Midbrain (tissue), 1 donor: ENCODE measurements around the gene TRHDE.

Experiments
- DNase-seq: peaks from one replicate; lab custom pipeline; 2025; lab: John Stamatoyannopoulos, UW

TRHDE gene

GRCh38 chr12:72448089-72448488 is 175.9 kb downstream of the TRHDE start:
- DNase-seq: no peak

DNA sequence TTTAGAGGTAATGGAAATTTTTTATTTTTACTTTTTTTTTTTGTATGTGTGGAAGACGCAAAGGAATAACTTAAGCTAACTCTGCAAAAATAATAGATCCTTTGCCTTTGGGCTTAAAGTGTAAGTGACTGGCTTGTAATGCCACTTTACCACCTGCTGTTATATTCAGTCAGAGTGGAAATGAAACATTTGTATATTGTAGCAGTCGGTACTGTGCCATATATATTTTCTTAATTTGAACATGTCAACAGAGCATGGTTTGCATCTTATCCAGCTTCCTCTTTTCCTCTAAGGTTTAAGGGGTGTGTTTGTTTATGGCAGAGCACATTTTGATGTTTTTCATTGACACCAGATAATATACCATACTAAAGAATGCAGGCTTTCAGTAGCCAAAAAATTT is 176.6 kb downstream of the TRHDE start:
- no peak for DNase-seq

DNA sequence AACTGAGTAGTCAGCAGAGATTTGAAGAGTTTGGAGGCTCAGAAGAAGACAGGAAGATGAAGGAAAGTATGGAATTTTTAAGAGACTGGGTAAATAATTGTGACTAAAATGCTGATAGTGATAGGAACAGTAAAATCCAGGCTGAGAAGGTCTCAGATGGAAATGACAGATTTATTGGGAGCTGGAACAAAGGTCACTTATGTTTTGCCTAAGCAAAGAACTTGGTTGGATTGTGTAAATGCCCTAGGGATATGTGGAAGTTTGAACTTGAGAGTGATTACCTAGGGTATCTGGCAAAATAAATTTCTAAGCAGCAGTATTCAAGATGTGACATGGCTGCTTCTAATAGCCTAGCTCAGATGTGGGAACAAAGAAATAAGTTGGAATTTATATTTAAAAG is 180.9 kb downstream of the TRHDE start:
- no peak for DNase-seq

DNA sequence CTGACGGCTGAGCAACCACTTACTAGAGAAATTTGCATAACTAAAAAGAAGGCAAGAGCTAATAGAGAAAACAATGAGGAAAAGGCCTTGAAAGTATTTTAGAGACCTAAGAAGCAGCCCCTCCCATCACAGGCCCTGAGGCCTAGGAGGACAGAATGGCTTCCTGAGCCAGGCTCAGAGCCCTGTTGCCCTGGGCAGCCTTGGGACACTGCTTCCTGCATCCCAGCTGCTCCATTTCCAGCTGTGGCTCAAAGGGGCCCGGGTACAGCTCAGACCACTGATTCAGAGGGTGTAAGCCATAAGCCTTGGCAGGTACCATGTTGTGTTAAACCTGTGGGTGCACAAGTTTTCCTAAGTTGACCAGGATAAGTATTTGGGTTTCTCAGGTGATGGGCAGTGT is 181.4 kb downstream of the TRHDE start:
- no peak for DNase-seq

- no peak for DNase-seq
These were observed 192.3 kb downstream of the TRHDE start for GRCh38 chr12:72464471-72464870.

DNA sequence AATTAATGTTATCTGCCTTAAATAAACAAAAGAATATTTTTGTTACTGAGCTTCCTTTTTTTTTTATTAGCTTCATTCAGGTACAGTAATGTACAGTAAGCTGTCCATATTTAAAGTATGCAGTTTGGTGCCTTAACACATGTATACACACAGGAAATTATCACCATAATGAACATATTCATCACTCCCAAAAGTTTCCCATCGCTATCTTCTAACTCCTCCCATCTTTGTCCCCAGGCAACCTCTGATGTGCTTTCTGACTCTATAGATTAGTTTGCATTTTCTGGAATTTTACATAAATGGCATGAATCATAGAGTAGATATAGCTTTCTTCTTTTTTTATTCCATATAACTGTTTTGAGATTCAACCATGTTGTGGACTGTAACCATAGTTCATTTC is 193.0 kb downstream of the TRHDE start:
- DNase-seq: no peak

DNA sequence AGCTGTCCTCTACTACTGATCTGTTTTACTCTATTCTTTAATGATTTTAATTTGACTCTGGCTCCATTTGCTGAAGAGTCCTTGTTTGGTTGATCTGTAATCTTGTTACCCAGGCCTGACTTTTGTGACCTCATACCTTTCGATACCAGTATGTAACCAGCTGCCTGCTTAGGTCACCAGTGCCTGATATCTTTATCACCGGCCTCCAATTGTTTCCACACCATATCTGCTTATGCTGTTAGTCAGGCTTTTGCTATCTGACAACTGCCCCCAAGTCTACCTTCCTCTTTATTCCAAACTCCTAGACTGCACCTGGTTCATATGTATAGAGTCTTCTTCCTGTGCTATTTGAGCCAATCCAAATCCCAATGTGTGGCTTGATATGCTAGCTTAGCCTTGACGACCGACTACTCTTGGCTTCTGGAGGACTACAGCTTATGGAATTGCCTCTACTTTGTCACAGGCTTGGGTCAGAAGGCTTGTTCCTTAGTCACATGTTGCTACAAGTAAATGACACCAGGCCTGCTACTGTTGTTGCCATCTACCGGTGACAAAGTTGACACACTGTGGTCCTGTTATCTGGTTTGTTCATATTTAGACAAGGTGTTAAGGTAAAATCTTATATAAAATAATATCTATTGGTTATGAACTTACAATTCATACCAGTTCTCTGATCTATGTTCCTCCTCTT is 193.9 kb downstream of the TRHDE start:
- DNase-seq: no peak

GRCh38 chr12:72467985-72468384 is 195.8 kb downstream of the TRHDE start:
- no peak for DNase-seq

DNA sequence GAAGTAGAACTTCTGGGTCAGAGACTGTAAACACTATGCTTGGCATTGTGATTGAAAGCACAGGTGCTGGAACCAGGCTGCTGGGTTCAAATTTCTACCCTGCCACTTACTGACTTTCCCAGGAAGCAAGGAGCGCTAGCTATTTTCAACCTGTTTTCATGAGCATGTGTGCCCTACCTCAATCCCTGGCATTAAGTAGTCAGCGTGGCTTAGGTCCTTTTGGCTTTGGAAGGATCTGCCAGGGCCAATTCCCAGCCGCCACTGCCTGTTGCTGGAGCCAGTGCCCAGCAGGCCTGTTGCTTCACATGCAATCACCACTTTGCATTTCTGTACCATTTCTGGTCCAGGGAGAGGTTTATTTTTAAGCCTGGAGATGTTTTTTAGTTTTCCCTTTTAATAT is 196.3 kb downstream of the TRHDE start:
- DNase-seq: no peak

DNA sequence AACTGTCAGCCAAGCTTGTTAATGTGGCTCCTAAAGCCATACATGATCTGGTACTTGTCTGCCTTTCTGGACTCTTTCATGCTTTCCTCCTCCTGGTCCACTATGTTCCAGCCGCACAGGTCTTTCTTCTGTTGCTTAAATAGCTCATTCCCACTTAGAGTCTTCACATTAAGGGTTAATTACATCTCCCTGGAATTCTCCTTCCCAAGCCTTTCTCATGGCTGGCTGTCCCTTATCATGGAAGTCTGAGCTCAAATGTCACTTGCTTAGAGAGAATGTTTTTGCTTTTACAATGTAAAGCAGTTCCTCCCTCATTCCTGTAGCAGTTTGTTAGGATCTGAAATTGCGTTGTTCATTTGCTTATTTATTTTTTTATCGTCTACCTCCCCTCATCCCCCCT is 199.6 kb downstream of the TRHDE start:
- DNase-seq: no peak

- DNase-seq: no peak
These were observed 200.2 kb downstream of the TRHDE start for GRCh38 chr12:72472350-72472749.

GRCh38 chr12:72476301-72476700 is 204.1 kb downstream of the TRHDE start:
- DNase-seq: no peak

DNA sequence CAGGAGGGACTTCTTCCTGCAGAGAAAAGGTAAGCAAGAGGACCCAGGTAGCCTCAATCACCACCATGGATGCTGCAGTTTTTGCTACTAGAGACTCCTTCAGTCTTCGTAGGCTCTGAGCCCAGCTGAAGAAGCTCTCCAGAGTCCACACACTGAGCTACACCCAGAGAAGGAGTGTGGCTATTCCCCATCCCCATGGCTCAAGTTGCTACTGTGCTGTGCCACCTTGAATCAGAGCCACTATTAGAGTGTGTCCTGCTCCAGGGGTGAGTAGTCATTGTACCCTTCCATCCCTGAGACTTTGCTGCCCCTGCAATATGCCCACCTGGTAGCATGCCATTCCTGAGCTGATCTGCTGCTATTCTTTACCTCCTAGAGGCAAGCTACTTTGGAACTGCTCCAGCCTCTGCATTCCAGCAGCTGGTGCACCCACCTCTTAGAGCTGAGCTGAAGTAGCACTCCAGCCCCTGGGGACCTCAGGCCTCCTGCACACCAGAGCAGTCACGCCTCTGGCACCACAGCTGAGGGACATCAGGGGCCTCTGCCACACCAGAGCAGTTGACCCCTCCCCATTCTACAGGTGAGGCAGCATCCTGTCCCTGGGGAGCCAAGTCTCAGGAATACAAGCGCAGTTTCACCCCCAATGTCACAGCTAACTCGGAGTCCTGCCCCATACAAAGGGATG is 213.0 kb downstream of the TRHDE start:
- DNase-seq: no peak

- no peak for DNase-seq
These were observed 219.3 kb downstream of the TRHDE start for GRCh38 chr12:72491426-72491825.

- no peak for DNase-seq
These were observed 221.2 kb downstream of the TRHDE start for GRCh38 chr12:72493407-72493806.

- DNase-seq: no peak
These were observed 226.2 kb downstream of the TRHDE start for GRCh38 chr12:72498354-72498753.

- DNase-seq: no peak
These were observed 227.1 kb downstream of the TRHDE start for GRCh38 chr12:72499244-72499643.

GRCh38 chr12:72502546-72502945 is 230.4 kb downstream of the TRHDE start:
- no peak for DNase-seq

DNA sequence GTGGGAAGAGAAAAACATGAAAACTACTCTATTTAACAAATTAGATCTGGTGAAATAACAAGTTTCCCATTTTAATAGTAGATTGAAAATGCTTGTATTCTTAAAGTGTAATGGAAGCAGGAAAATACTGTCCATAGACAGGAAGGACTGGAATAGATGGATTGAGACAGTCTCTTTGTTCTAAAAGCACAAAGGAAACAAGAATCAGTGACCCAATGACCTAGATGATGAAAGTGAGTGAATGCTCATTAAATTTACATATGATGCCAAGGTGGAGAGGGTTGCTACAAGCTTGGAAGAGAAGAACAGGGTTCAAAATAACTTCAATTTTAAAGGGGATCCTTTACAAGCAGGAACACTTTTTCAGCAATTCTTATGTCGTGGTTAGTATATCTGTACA is 233.1 kb downstream of the TRHDE start:
- no peak for DNase-seq

DNA sequence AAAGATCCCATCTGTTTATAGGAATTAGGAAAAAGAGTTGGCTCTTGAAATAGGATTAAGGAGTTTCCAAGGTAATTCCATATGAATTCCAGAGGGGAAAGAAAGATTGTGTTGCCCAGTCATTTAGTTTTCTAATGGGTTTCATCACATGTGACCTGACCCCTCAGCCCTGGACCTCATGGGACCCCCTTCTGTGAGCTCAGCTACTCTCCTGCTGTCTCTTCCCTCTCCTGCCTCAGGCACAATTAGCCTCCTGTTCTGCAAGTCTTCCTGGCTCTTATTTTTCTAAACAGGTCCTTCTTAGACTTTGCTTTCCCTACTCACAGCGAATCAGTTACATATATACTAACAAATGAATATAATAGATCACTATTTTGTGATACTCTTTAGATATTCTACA is 237.7 kb downstream of the TRHDE start:
- DNase-seq: no peak

DNA sequence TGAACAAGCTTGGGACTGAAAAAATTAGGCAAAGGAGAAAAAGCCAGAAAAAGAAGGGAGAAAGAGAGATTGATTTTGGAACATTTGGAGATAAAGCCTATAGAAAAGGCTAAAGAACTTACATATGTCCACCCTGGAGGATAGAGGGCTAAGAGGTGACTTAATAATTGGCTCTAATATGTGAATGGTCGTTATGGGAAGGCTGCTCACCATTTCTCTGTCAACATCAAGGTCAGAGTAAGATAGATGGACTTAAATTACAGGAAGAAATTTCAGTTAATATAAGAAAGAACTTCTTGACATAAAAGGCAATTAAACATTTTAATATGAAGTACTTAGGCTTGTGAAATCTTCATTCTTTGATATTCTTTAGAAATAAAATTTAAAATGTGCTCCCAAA is 238.6 kb downstream of the TRHDE start:
- DNase-seq: no peak

DNA sequence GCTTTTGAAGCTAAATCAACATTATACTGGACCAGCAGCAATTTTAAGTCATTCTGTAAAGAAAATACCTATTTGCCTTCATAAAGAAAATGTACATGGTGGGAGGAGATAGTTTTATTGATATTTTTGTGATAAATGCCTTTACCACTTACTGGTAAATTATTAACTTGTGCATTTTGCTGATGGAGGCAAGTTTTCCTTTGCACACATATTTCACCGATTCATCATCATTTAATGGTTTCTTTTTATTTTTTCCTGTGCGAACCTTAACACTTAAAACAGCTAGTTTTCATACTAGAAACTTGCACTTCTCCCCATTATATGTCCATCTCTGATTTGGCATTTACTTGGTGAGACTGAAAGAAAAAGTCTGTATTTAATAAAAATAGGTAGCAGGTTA is 239.3 kb downstream of the TRHDE start:
- no peak for DNase-seq

- DNase-seq: no peak
These were observed 239.7 kb downstream of the TRHDE start for GRCh38 chr12:72511906-72512305.
